22Rv1 (cell line): Measurements from ENCODE around the gene DMRTA2.

Experiments used
- ZFX ChIP-seq: fragments of 450-650 bp; IDR thresholded peaks from 2 replicates; pipeline ENCODE4 v1.6.1; 2017; ENCODE audit warnings: antibody characterized with exemption, borderline replicate concordance
- TF ChIP-seq, protein P1 (sequence below): fragments of 450-650 bp; IDR thresholded peaks from 2 replicates; pipeline ENCODE4 v1.5.1; 2017; ENCODE audit warnings: mild to moderate bottlenecking

- TF ChIP-seq, protein P1, sequence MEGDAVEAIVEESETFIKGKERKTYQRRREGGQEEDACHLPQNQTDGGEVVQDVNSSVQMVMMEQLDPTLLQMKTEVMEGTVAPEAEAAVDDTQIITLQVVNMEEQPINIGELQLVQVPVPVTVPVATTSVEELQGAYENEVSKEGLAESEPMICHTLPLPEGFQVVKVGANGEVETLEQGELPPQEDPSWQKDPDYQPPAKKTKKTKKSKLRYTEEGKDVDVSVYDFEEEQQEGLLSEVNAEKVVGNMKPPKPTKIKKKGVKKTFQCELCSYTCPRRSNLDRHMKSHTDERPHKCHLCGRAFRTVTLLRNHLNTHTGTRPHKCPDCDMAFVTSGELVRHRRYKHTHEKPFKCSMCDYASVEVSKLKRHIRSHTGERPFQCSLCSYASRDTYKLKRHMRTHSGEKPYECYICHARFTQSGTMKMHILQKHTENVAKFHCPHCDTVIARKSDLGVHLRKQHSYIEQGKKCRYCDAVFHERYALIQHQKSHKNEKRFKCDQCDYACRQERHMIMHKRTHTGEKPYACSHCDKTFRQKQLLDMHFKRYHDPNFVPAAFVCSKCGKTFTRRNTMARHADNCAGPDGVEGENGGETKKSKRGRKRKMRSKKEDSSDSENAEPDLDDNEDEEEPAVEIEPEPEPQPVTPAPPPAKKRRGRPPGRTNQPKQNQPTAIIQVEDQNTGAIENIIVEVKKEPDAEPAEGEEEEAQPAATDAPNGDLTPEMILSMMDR: no peak
- TF ChIP-seq ZFX: no peak
Observed at GRCh38 chr1:50416150-50416527, 7.1 kb downstream of the DMRTA2 start.
